Activated CD4-positive, alpha-beta T cell treated with anti-CD3 and anti-CD28 coated beads, Interleukin-2, amount 50 U/mL, for 24 hours (primary cell): ENCODE measurements around the gene NFIC.
A peak's percentile ranks its signal among the peaks of the same experiment; 100 is the strongest.

Experiments
- DNase-seq, 2 donors: peaks; one replicate each; pipeline ENCODE4 v3.0.0-alpha.2; 2020; ENCODE audit warnings: low read depth in 1 of 2, low spot score in 1 of 2

NFIC gene

DNA sequence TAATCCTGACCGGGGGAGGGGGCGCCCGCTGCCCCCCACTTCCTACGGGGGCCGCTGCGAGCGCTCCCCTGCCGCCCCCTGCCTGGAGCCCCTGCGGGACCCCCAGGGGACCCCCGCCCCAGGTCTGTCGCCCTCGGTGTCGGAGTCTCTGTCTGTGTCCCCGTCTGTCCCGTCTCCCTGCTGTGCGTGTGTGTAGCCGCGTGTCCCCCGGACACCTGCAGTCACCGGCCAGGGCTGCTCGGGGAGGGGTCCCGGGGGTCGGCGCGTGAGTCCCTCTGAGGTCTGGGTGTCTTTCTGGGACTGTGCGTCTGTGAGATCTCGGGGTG is 7.7 kb upstream of the NFIC start:
- no peak for DNase-seq

DNA sequence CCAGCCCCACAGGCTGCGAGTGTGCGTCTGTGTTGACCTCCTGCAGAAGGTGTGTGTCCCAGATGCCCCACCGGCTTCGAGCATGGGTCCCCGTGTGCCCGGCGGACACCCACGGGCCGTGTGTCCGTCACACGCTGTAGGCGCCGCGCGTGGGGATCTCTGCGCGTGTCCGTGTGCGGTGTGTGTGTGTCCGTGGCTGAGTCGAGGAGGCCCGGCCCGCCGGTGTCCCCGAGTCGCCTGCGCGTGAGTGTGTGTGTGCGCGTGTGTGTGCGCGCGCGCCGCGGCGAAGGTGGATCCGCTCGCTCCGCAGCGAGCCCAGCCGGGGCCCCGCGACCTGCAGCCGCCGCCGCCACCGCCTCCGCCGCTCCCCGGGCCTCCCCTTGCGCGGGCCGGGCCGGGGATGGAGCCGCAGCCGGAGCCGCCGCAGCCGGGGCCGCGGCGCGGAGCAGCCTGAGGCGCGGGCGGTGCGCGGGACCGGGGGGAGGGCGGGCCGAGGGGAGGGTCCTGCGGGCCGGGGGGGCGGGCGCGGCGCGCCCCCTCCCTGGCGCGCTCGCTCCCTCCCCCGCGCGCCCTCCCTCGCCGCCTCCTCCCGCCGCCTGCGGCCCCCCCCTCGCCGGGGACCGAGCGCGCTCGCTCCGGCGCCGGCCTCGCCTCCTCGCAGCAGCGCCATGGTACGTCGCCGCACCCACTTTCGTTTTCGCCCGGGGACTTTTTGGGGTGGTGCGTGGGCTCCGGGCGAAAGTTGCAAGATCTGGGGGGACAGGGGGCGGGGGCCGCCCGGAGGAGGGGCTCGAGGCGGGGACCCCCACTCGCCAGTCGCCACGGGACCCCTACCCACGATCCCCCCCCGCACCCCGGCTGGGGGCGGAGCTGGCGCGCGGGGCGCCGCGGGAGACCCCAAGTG is 7.1 kb upstream of the NFIC start:
- peak; percentile 40 to 46 for DNase-seq

DNA sequence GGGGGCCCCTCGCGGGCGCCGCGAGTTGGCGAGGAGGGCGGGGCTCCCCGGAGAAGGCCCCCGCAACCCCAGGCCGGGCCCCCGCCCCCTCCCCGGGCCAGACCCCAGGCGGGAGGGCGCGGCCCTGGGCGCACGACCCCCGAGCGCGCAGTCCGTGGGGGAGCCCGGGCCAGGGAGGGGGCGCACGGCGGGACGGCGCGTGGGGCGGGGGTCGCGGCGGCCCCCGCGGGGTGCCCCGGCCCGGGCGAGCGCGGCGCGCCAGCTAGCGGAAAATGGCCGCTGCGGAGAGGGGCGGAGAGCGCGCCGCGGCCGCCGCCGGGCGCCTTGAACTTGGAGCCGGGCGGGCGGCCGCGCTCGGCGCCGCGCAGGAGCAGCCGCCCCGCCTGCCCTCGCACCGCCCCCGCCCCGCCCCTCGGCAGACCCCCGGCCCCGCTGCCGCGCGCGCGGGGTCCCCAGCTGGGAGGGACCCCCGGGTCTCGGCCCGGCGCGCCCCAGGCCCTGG is 6.4 kb upstream of the NFIC start:
- DNase-seq: peak in 1 of 2 donors; percentile 19

DNA sequence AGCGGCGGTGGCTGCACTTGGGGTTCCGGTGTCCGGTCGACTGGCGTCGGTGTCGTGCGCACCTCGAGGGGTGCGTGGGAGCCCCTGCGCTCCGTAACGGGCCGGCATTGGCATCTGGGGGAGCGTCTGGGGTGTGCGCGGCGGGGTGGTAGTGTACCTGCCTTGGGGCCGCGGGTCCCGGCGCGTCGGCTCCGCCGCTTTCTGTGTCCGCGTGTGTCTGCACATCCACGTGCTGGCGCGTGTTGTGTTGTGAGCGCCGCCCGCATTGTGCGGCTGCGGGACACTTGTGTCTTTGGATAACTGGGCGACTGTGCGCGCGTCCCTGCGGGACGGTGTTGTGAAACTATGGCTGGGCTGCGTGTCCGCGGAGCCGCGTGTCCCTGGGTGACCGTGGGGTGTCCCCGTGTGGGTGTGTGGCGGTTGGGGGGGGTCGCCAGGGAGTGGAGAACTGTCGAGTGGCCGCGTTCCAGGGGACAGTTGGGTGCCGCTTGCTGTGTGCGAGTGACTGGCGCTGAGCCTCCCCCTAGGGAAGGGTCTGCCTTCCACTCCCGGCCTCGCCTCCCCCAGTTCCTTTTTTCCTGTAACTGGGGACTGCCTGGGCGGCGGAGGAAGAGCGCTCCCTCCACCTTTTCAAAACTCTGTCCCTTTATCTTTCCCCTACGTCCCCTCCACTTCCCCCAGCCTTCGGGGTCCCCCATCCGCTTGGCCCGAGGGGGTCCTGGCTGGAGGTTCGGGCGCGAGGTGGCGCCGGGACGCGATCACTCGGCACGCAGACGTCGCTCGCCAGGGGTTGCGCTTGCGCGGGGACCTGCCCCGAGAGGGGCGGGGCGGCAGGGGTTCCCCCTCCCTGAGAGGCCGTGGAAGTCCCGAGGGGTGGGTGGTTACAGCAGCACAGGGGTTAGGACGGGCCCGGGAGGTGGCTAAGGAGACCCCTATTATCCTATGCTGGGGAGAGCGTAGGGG is 5.7 kb upstream of the NFIC start:
- peak; percentile 64 to 71 for DNase-seq

DNA sequence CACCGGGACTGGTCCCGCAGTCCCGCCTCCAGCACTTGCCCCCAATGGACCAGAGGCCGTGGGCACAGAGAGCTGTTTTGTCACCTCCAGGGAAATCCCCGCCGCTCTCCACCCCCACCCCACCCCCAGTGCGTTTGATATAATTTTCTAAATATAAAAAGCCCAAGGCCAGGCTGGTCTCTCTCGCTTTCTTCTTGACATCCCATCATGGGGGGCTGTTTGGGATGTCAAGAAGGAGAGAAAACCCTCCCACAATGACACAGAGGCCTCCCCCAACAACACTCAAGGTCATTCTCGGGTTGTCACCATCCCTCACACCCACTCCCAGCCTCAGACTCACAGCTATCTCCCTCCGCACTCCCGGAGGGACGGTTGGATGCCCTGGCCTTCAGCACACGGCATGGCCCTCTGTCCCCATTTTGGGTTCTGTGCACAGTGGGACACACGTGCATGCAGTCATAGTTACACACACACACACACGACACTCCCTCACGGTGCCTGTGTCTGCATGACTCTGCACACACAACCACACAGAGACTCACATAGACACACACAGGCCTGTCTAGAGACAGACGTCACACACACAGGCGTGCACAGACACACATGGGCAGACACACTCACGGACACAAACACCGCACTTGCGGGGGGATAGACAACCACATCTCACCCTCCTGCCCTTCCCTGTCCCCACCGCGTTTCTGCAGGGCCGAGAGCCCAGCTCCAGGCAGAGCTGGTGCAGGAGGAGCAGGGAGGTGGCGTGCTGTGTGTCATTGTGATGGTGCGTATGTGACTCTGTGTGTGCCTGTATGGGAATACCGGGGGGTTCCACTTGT is 4.8 kb upstream of the NFIC start:
- DNase-seq: no peak

DNA sequence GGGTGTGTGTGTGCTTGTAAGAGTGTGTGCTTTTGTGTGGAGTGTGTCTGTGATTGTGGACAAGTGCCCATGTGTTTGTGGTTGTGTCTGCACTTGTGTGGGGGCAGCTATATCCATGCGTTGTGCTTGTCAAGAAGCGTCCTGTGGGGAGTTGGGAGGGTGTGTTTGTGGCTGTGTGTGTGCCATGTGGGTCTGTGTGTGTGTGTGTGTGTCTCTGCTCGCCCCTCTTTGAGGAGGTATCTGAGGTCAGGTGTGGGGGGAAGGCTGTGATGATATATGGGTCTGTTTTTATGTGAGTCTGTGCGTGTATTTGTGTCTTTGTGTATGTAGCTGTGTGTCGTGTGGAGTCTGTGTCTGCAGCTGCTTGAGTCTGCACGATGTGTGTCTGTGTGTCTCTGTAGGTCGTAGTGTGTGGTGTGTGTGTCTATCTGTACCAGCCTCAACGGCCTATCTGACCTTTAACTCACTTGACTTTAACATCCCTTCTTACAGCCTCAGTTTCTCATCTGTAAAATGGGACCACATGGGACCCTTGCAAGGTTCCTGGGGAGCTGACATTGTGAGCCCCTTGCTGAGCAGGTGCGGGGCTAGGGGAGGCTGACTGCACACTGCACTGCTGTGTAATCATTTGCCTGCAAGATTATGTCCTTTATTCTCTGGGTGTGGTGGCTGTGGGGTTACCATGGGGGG is 4.0 kb upstream of the NFIC start:
- no peak for DNase-seq

DNA sequence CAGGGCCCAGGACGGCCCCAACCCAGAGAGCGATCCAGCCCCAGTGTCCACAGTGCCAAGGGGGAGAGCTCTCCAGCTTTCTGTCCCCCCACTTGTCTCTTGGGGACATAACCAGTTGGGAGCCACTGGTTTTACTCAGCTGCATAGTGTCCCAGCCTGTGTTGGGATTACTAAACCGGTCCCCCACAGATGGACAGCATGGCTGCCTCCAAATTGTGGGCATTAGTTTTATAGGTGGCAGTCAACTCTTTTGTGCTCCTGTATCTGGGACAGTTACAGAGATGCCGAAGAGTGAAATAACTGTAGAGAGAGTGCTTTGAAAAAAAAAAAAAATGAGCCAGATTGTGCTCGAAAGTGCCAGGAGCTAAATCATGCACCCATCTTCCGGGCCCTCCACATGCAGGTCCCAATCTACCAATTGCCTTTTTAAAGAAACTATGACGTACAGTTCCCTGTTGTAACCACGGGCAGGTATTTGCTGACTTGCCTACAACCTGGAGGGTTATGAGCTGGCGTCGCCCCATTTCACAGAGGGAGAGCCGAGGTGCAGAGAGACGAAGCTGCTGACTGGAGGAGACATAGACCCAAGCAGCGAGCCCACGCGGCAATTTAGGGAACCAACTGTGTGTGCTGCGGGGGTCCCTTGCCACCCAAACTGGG is 2.4 kb upstream of the NFIC start:
- no peak for DNase-seq

DNA sequence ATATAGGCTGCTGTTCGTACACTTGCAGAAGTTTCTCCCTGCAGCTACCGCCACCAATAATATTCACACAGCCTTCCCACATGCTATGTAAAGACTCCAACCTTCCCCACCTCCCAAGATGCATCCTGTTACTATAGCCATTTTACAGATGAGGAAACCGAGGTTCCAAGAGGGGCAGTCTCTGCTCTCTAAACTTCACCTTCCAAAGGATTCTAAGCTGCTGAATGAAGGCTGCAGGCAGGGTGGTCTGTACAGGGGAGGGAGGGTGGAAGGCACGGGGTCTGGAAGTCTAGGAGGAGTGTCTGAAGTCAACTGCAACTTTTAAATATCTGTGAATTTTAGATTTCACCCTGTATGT is 1.9 kb upstream of the NFIC start:
- DNase-seq: no peak

DNA sequence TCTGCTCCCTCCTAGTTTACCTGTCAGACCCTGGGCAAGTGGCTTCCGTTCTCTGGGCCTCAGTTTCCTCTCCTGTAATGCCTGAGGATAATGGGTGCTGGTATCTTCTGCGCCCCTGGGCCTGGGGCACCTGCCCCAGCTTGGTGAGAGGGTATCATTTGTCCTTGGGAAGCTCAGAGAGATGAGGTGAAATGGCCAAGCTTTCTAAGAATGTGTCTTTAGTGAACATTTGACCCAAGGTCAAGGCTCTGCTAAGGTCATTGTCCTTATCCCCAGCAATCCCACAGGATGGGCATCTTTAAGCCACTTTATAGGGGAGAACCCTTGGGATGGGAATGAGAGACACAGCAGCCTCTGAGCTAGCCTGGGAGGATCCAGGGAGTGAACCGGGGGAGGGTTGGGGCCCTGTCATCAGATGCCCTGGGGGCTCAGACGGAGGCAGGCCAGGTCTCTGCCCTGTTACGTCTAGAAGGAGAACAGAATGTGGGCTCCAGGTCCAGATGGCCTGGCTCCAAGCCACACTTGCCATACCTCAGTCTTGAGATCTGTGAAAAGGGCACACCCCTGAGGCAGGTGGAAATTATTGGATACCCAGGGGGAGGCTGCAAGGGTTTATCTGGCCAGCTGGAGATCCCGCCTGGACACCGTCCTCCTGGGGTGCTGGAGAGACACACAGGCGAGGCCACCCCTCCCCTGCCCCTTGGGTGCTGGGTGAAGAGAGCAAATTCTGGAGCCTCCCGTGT is 1.1 kb upstream of the NFIC start:
- DNase-seq: no peak

DNA sequence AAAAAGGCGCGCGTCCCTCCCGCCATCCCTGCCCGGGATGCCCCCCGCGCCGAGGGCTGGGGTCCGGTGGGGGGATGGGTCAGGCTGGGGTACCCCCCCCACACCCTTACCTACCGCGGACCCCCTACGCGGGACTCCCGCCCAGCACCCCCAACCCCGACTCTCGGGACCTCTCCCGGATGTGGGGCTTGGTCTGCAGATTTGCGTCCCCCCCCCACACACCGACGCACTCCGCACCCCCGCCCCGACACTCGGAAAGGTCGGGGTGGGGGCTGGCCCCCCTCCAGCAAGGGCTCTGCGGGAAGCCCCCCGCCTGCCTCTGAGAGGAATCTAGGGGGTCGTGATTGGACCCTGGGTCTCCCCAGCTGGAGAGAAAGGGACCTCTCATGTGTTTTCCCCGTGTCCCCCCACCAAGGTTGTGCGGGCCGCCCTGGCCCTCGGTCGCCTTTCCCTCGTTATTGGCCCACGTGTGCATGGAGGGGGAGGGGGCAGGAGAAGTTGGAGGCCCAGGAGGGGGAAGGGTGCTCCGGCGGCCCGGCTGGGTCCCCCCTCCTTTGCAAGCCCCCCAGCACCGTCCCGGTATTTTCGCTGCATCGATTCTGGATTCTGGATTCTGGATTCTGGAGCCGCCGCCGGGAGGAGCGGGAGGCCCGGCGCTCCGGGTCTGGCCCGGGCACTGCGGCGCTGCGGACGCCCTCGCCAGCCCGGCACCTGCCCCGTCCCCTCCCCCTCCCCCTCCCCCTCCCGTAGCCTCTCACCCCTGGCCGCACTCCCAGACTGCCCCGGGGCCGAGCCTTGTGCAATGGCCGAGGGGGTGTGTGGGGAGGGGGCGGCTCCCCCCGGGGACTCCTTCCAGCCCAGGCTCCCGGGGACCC is 607 bp downstream of the NFIC start:
- DNase-seq: no peak

DNA sequence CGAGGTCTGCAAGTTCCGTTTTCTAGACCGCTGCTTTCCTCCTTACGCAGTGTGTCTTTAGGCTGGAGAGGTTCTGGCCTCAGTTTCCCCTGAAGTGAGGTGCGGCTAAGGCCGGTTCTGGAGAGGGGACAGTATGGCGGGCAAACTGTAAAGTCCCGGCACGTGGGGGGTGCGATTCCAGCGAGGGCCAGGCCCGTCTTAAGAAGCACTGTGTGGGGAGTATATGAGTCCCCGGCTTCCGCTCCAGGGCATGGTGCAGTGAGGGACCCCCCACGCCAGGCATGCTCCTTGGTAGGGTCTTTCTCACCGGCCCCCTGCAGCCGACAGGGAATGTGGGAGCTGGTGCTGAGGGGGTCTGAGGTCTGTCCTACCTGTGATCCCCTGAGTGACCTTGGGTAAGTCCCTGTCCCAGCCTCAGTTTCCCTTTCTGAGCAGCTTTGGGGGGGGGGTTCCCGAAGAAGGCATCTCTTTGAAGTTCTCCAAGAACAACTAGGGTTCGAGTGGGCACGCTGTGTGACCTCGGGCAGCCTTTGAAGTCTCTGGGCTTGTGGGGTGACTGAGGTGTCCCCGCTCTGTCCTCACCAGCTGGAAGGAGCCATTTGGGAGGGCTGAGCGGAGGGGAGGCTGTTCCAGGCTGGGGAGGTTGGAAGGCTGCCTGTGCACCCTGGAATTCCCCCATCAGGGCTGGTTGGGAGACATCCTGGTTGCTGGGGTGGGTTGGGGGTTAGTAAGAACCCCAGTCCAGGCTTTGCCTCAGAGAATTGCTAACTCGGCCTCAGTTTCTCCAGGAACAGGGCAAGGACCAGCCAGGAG is 1.5 kb downstream of the NFIC start:
- DNase-seq: no peak

DNA sequence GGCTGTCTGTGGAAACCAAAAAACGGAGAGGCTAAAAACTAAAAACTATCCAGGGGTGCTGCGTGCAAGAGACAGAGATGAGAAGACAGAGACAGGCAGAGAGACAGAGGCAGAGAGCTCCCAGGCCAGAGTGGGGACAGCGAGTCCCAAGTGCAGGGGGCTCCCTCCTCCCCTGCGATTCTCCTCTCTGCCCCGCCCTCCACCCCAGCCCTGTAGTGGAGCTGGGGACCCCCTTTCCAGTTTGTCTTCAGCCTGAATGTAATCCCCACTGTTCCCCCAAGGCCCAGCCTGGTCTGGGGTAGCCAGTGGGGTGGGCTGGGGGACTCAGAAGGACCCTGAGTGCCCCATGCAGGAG is 2.0 kb downstream of the NFIC start:
- DNase-seq: no peak

DNA sequence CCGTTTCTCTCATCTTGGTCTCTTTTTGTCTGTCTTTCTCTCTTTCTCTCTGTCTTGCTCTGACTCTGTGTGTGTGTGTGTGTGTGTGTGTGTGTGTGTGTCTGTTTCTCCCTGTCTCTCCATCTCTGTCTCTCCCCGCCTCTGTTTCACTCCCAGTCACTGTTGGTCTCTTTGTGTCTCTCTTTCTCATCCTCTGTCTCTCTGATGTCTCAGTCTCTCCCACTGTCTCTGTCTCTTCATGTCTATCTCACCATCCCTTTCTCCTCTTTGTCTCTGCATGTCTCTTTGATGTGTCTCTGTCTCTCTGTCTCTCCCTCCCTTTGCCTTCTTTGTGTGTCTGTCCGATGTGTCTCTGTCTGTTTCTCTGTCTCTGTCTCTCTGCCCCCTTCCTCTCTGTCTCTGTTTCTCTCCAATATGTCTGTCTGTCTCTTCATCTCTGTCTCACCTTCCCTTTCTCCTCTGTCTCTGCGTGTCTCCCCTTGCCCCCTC is 2.5 kb downstream of the NFIC start:
- no peak for DNase-seq

DNA sequence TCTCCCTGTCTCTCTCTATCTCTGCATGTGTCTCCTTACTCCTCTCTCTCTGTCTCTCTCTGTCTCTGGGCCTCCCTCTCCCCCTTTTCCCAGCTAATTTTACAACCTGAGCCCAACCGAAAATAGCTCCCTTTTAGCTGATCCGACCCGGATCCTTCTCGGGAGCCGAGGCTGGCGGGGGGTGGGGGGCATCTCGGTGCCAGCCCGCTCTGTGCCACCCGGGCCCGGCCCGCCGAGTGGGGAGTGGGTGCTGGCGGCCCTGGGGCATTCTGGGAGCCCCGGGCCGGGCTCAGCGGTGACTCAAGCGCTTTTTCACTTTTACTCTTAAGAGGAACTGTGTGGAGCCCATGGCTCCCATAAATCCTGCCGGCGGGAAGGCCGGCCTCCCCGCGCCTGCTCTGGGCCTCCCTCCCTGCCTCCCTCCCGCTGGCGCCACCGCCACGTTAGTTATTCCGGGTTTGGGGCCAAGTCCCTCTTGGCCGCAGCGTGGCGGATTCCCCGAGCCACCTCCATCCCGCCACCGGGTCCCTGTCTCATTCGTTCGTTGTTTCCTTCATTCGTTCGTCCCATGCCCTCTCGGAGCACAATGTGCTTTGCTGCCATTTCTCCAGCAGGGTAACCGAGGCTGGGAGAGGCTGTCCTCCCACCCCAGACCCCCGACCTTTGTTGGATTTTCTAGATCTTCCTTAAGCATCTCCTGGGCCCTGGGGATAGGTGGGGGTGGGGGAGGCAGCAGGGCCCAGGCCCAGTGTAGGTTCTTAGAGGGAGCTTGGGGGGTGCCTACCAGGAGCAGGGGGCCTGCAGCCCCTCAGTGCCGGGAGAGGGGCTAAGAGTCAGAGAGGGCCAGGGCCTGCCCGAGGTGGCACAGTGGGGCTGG is 3.2 kb downstream of the NFIC start:
- DNase-seq: no peak

DNA sequence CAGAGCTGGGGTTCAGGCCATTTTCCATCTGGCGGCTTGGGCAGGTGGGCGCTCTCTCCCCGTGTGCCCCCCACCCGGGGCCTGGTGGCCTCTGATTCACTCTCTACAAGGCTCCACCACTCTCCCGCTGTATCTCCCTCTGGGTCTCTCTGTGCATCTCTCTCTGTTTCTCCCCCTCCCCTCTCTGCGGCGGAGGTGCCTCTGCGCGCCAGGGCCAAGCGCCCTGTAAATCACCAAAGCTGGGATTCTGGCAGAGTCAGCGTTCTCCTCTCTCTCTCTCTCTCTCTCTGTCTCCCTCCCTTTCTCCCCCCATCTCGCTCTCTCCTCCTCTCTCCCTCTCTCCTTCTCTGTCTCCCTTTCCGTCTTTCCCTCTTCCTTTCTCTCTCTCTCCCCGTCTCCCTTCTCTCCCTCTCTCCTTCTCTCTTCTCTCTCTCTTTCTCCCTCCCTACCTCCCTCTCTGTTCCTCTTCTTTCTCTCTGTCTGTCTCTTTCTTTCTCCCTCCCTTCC is 3.9 kb downstream of the NFIC start:
- no peak for DNase-seq
